ENCODE results near the gene FTL. TPM values are rescaled to one million over a fixed set of nuclear protein-coding genes. Genes with fewer than 3 reads are reported as not detected.
A peak's percentile ranks its signal among the peaks of the same experiment; 100 is the strongest.

FTL gene
- total and polyA plus RNA-seq, 3 experiments from 2014 or later = 1,478 to 4,521 (median 1,489) TPM

- Histone ChIP-seq H3K4me1 (ENCODE audit: insufficient read depth, low read length) (no peaks in the 10 kb centered on the region), H3K27me3 (ENCODE audit: insufficient read depth, low read length, poor library complexity, severe bottlenecking) (no peaks in the 10 kb centered on the region), H3K27ac (ENCODE audit: low read depth, low read length) (no peak overlapping the region), H3K9me3 (ENCODE audit: low read length) (no peaks in the 10 kb centered on the region), H3K4me3 (ENCODE audit: low read length) (no peak overlapping the region), H3K36me3 (ENCODE audit: insufficient read depth, low read length) (no peaks in the 10 kb centered on the region)
- Mint-ChIP-seq H3K27me3 (no peaks in the 10 kb centered on the region), H3K4me3 (no peak overlapping the region), H3K9me3 (no peaks in the 10 kb centered on the region), H3K27ac (no peak overlapping the region), H3K4me1 (no peaks in the 10 kb centered on the region), H3K36me3 (no peaks in the 10 kb centered on the region)
- ChIA-PET CTCF (no interaction called here), POLR2A (no interaction called here)
- no peak for DNase-seq
Observed at GRCh38 chr19:48947258-48947542, 17.9 kb upstream of the FTL start.

DNA sequence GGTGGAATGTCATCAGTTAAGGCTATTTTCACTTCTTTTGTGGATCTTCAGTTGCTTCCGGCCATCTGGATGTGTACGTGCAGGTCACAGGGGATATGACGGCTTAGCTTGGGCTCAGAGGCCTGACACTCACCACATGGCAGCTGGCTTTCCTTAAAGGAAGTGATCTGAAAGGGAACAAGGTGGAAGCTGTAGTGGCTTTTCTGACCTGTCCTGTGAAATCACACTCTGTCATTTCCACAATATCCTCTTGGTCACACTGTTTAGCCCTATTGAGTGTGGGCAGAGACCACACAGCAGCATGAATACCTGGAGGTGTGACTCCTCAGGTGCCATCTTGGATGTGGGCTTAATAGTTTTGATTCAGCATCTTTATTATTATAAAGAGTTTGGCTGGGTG is 14.9 kb upstream of the FTL start:
- Mint-ChIP-seq H3K27me3 (no peaks in the 10 kb centered on the region), H3K4me3 (peak overlapping the region in 1 of 7 donors; percentile 67), H3K36me3 (peaks cover 0 to 4% (median 0%) of the 10 kb centered on the region in 3 donors), H3K4me1 (peaks cover 3 to 6% (median 5%) of the 10 kb centered on the region in 3 donors), H3K27ac (no peak overlapping the region), H3K9me3 (no peaks in the 10 kb centered on the region)
- H3K9me3 ChIP-seq (ENCODE audit: low read length) = no peaks in the 10 kb centered on the region
- POLR2A ChIA-PET = interaction anchor here (0.6 kb wide), 1 partner anchor 273 kb away, joined by 12 read pairs; no protein-coding TSS in a partner anchor
- H3K4me1 ChIP-seq (ENCODE audit: insufficient read depth, low read length) = peaks cover 5% of the 10 kb centered on the region
- CTCF ChIA-PET = interaction anchor here (0.8 kb wide), 1 partner anchor 20 kb away, joined by 3 read pairs; no protein-coding TSS in a partner anchor
- H3K36me3 ChIP-seq (ENCODE audit: insufficient read depth, low read length) = no peaks in the 10 kb centered on the region
- H3K4me3 ChIP-seq (ENCODE audit: low read length) = no peak overlapping the region
- DNase-seq = no peak
- no peak overlapping the region for H3K27ac ChIP-seq (ENCODE audit: low read depth, low read length)
- no peaks in the 10 kb centered on the region for H3K27me3 ChIP-seq (ENCODE audit: insufficient read depth, low read length, poor library complexity, severe bottlenecking)

GRCh38 chr19:48950830-48951519 is 14.1 kb upstream of the FTL start:
- Histone ChIP-seq H3K4me3 (ENCODE audit: low read length) (no peak overlapping the region), H3K36me3 (ENCODE audit: insufficient read depth, low read length) (no peaks in the 10 kb centered on the region), H3K4me1 (ENCODE audit: insufficient read depth, low read length) (peaks cover 13% of the 10 kb centered on the region), H3K27ac (ENCODE audit: low read depth, low read length) (no peak overlapping the region), H3K27me3 (ENCODE audit: insufficient read depth, low read length, poor library complexity, severe bottlenecking) (no peaks in the 10 kb centered on the region), H3K9me3 (ENCODE audit: low read length) (no peaks in the 10 kb centered on the region)
- ChIA-PET POLR2A (interaction anchor here (1.3 kb wide), 1 partner anchor 16 kb away, joined by 4 read pairs; no protein-coding TSS in a partner anchor), CTCF (interaction anchor here (1.0 to 1.2 kb wide), 4 partner anchors 17 to 157 kb away, joined by 3 to 4 read pairs (median 3); partner anchors contain the start of gene DHDH)
- no peaks in the 10 kb centered on the region for H3K27me3 Mint-ChIP-seq
- DNase-seq = no peak
- H3K4me3 Mint-ChIP-seq = no peak overlapping the region
- H3K9me3 Mint-ChIP-seq = no peaks in the 10 kb centered on the region
- peaks cover 11 to 14% (median 13%) of the 10 kb centered on the region in 3 donors for H3K4me1 Mint-ChIP-seq
- H3K36me3 Mint-ChIP-seq = peaks cover 0 to 10% (median 0%) of the 10 kb centered on the region in 3 donors
- no peak overlapping the region for H3K27ac Mint-ChIP-seq

DNA sequence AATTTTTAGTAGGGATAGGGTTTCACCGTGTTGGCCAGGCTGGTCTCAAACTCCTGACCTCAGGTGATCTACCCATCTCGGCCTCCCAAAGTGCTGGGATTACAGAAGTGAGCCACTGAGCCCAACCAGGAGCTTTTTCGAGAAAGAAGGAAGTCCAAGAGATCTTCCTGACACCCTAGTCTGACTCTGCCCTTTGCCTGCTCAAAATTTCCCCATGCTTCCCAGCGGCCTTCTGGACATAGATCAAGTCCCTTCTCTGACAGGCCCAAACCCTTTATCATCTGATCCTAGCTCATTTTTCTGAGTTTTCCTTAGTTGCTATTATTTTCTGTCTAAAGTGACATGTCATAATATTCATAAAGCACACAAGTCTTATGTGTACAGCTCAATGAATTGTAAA is 12.0 kb upstream of the FTL start:
- H3K36me3 Mint-ChIP-seq = peaks cover 0 to 26% (median 6%) of the 10 kb centered on the region in 3 donors
- no peaks in the 10 kb centered on the region for H3K27me3 Mint-ChIP-seq
- ChIA-PET POLR2A (no interaction called here), CTCF (interaction anchor here (1.2 to 1.3 kb wide), 2 partner anchors 9 to 17 kb away, joined by 4 to 5 read pairs; no protein-coding TSS in a partner anchor)
- no peaks in the 10 kb centered on the region for H3K9me3 Mint-ChIP-seq
- H3K27ac ChIP-seq (ENCODE audit: low read depth, low read length) = no peak overlapping the region
- H3K4me1 ChIP-seq (ENCODE audit: insufficient read depth, low read length) = peaks cover 17% of the 10 kb centered on the region
- peaks cover 22 to 32% (median 30%) of the 10 kb centered on the region in 3 donors for H3K4me1 Mint-ChIP-seq
- no peak for DNase-seq
- peak overlapping the region in 1 of 8 donors; percentile 20 for H3K27ac Mint-ChIP-seq
- no peaks in the 10 kb centered on the region for H3K36me3 ChIP-seq (ENCODE audit: insufficient read depth, low read length)
- H3K27me3 ChIP-seq (ENCODE audit: insufficient read depth, low read length, poor library complexity, severe bottlenecking) = no peaks in the 10 kb centered on the region
- H3K4me3 ChIP-seq (ENCODE audit: low read length) = no peak overlapping the region
- H3K9me3 ChIP-seq (ENCODE audit: low read length) = no peaks in the 10 kb centered on the region
- H3K4me3 Mint-ChIP-seq = peak overlapping the region in 6 of 7 donors; percentile 12 to 79 (median 35)

DNA sequence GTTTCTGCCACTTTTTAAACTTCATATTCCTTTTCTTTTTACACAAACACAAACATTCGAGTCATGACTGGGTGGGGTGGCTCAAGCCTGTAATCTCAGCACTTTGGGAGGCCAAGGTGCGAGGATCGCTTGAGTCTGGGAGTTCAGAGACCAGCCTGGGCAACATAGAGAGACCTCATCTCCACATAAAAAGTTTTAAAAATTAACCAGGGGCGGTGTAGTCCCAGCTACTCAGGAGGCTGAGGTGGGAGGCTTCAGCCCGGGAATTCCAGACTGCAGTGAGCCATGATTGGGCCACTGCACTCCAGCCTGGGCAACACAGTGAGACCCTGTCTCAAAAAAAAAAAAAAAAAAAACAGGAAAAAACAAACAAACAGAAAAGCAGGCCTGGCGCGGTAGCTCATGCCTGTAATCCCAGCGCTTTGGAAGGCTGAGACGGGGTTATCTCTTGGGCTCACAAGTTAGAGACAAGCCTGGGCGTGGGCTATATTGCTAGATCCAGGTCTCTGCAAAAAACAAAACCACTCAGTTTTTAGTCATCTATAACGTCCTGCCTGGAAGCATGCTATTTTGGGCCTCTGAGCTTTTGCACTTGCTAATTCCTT is 11.0 kb upstream of the FTL start:
- no peak for DNase-seq
- H3K36me3 Mint-ChIP-seq = peaks cover 0 to 26% (median 6%) of the 10 kb centered on the region in 3 donors
- peaks cover 17% of the 10 kb centered on the region for H3K4me1 ChIP-seq (ENCODE audit: insufficient read depth, low read length)
- peaks cover 24 to 35% (median 32%) of the 10 kb centered on the region in 3 donors for H3K4me1 Mint-ChIP-seq
- no peaks in the 10 kb centered on the region for H3K27me3 Mint-ChIP-seq
- peak overlapping the region; percentile 84 for H3K27ac ChIP-seq (ENCODE audit: low read depth, low read length)
- H3K9me3 Mint-ChIP-seq = no peaks in the 10 kb centered on the region
- H3K27ac Mint-ChIP-seq = peak overlapping the region; percentile 33 to 95 (median 86)
- no peaks in the 10 kb centered on the region for H3K9me3 ChIP-seq (ENCODE audit: low read length)
- POLR2A ChIA-PET = interaction anchor here (0.6 to 2.6 kb wide), 4 partner anchors 8 to 53 kb away, joined by 4 to 14 read pairs (median 6); partner anchors contain the start of gene FTL
- H3K4me3 Mint-ChIP-seq = peak overlapping the region; percentile 90 to 96 (median 93)
- CTCF ChIA-PET = interaction anchor here (1.2 to 2.0 kb wide), 2 partner anchors 17 to 39 kb away, joined by 3 to 7 read pairs; partner anchors contain the start of genes GYS1 and RUVBL2
- H3K36me3 ChIP-seq (ENCODE audit: insufficient read depth, low read length) = no peaks in the 10 kb centered on the region
- no peaks in the 10 kb centered on the region for H3K27me3 ChIP-seq (ENCODE audit: insufficient read depth, low read length, poor library complexity, severe bottlenecking)
- H3K4me3 ChIP-seq (ENCODE audit: low read length) = peak overlapping the region; percentile 75

DNA sequence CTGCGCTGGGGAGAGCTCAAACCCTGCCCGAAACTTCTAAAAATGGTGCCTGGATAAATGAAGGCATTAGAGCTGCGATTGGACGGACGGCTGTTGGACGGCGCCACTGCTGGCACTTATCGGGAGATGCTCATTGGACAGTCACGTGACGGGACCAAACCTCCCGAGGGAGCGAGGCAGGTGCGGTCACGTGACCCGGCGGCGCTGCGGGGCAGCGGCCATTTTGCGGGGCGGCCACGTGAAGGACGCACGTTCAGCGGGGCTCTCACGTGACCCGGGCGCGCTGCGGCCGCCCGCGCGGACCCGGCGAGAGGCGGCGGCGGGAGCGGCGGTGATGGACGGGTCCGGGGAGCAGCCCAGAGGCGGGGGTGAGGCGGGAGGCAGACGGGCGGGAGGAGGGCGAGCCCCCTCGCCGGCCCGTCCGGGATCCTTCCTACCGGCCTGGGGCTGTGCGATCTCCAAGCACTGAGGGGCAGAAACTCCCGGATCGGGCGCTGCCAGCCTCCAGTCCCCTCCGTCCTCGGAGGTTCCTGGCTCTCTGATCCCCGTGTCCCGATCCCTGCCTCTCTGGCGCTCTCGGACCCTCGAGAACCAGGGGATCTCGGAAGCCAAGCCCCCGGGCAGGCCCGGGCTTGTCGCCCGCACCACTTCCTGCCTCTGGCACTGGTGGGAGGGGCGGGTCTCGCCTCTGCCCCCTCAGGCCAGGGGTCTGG is 10.4 kb upstream of the FTL start, which contains the start of gene BAX:
Gene BAX (plus strand): TSS at position 281 of the 713 bp plus-strand sequence. CDS start 54 bp downstream, at position 335.
- Mint-ChIP-seq H3K27me3 (no peaks in the 10 kb centered on the region), H3K9me3 (no peaks in the 10 kb centered on the region), H3K4me3 (peak within 1 kb of the TSS; percentile 90 to 96 (median 93)), H3K27ac (peak within 1 kb of the TSS; percentile 43 to 95 (median 89)), H3K36me3 (peaks cover 0 to 26% (median 6%) of the 10 kb centered on the region in 3 donors), H3K4me1 (peaks cover 24 to 39% (median 35%) of the 10 kb centered on the region in 3 donors)
- DNase-seq = peak; percentile 70 to 88 (median 79)
- ChIA-PET CTCF (interaction anchor here (1.2 to 2.0 kb wide), 2 partner anchors 16 to 39 kb away, joined by 3 to 7 read pairs; partner anchors contain the start of genes GYS1 and RUVBL2), POLR2A (interaction anchor here (0.6 to 2.6 kb wide), 4 partner anchors 7 to 54 kb away, joined by 4 to 14 read pairs (median 6); partner anchors contain the start of gene FTL)
- Histone ChIP-seq H3K27me3 (ENCODE audit: insufficient read depth, low read length, poor library complexity, severe bottlenecking) (no peaks in the 10 kb centered on the region), H3K4me3 (ENCODE audit: low read length) (peak within 1 kb of the TSS; percentile 75), H3K4me1 (ENCODE audit: insufficient read depth, low read length) (peaks cover 17% of the 10 kb centered on the region), H3K36me3 (ENCODE audit: insufficient read depth, low read length) (no peaks in the 10 kb centered on the region), H3K27ac (ENCODE audit: low read depth, low read length) (peak within 1 kb of the TSS; percentile 84), H3K9me3 (ENCODE audit: low read length) (no peaks in the 10 kb centered on the region)

- no peaks in the 10 kb centered on the region for H3K36me3 ChIP-seq (ENCODE audit: insufficient read depth, low read length)
- ChIA-PET CTCF (interaction anchor here (2.0 kb wide), 1 partner anchor 38 kb away, joined by 7 read pairs; the partner anchor contains the start of genes GYS1 and RUVBL2), POLR2A (interaction anchor here (0.5 to 2.6 kb wide), 2 partner anchors 9 to 191 kb away, joined by 4 to 14 read pairs; partner anchors contain the start of gene FTL)
- no peaks in the 10 kb centered on the region for H3K9me3 Mint-ChIP-seq
- H3K27me3 ChIP-seq (ENCODE audit: insufficient read depth, low read length, poor library complexity, severe bottlenecking) = no peaks in the 10 kb centered on the region
- DNase-seq = no peak
- H3K27ac ChIP-seq (ENCODE audit: low read depth, low read length) = peak overlapping the region; percentile 84
- H3K4me3 ChIP-seq (ENCODE audit: low read length) = peak overlapping the region; percentile 75
- peaks cover 0 to 26% (median 6%) of the 10 kb centered on the region in 3 donors for H3K36me3 Mint-ChIP-seq
- H3K9me3 ChIP-seq (ENCODE audit: low read length) = no peaks in the 10 kb centered on the region
- H3K4me1 Mint-ChIP-seq = peaks cover 24 to 41% (median 38%) of the 10 kb centered on the region in 3 donors
- H3K27ac Mint-ChIP-seq = peak overlapping the region; percentile 43 to 87 (median 78)
- peak overlapping the region; percentile 83 to 96 (median 93) for H3K4me3 Mint-ChIP-seq
- peaks cover 17% of the 10 kb centered on the region for H3K4me1 ChIP-seq (ENCODE audit: insufficient read depth, low read length)
- no peaks in the 10 kb centered on the region for H3K27me3 Mint-ChIP-seq
Observed at GRCh38 chr19:48955308-48955958, 9.7 kb upstream of the FTL start.

All from CD8-positive, alpha-beta memory T cell (primary cell).